H1 (cell line): ENCODE results near the gene NRXN3. TPM values are rescaled to one million over a fixed set of nuclear protein-coding genes. Genes with fewer than 3 reads are reported as not detected.

Experiments used
- CTCF ChIA-PET: fragments of 300-600 bp; sonication (Branson Sonifier 250); formaldehyde crosslinking; loops from one replicate; lab custom pipeline; 2021; ENCODE audit not compliant: partially characterized antibody; lab: Charles Lee
- POLR2A ChIA-PET: fragments of 300-600 bp; sonication (Branson Sonifier 250); formaldehyde crosslinking; loops from one replicate; lab custom pipeline; 2021; ENCODE audit warnings: inconsistent platforms; ENCODE audit not compliant: partially characterized antibody; lab: Charles Lee
- DNase-seq, 2 experiments: peaks; one replicate each; pipeline versions ENCODE4 v3.0.0 to v3.0.0-alpha.2; 2010 to 2022; ENCODE audit warnings: low spot score in 2 of 2, low read depth in 1 of 2, mixed read lengths in 1 of 2
- FAIRE-seq: peaks from 2 replicates; lab custom pipeline; 2011; peaks lifted over from hg19 to GRCh38; lab: Jason Lieb, UNC
- H2AFZ ChIP-seq: 2 replicates; pipeline ENCODE4 v1.8.1; 2012; ENCODE audit warnings: low read length, inconsistent platforms
- H2AK5ac ChIP-seq: 2 replicates; pipeline ENCODE4 v1.6.1; 2013; ENCODE audit warnings: low read depth, low read length
- H2BK120ac ChIP-seq: replicated peaks from 2 replicates; pipeline ENCODE3; 2013; ENCODE audit warnings: low read depth, low read length, inconsistent platforms
- H2BK12ac ChIP-seq: 2 replicates; pipeline ENCODE4 v1.6.1; 2013; ENCODE audit warnings: low read depth, low read length
- H2BK15ac ChIP-seq: 2 replicates; pipeline ENCODE4 v1.6.1; 2013; ENCODE audit warnings: low read length
- H2BK20ac ChIP-seq: 2 replicates; pipeline ENCODE4 v1.6.1; 2013; ENCODE audit warnings: low read length
- H2BK5ac ChIP-seq: 2 replicates; pipeline ENCODE4 v1.6.1; 2013; ENCODE audit warnings: low read depth, low read length
- H3K14ac ChIP-seq: 2 replicates; pipeline ENCODE4 v1.6.1; 2013; ENCODE audit warnings: inconsistent platforms; ENCODE audit not compliant: insufficient read length
- H3K18ac ChIP-seq: 2 replicates; pipeline ENCODE4 v1.6.1; 2013; ENCODE audit warnings: low read length; ENCODE audit errors: extremely low read depth
- H3K23ac ChIP-seq: 2 replicates; pipeline ENCODE4 v1.6.1; 2013; ENCODE audit warnings: inconsistent platforms; ENCODE audit not compliant: insufficient read length
- H3K23me2 ChIP-seq: 2 replicates; pipeline ENCODE4 v1.6.1; 2013; ENCODE audit warnings: low read depth, low read length
- H3K27ac ChIP-seq: 2 replicates; pipeline ENCODE4 v1.6.1; 2011; ENCODE audit warnings: low read depth, low read length, inconsistent platforms
- H3K27me3 ChIP-seq, 4 experiments: replicated peaks in 1 of 4; 1 replicate in 1 of 4; 2 replicates in 3 of 4; pipeline versions ENCODE4 v1.6.1 to v1.8.1; 2011 to 2013; ENCODE audit warnings: low read length in 3 of 4, mild to moderate bottlenecking in 3 of 4, inconsistent platforms in 2 of 4, mixed read lengths in 2 of 4, moderate library complexity in 1 of 4; ENCODE audit not compliant: control insufficient read depth in 3 of 4, insufficient read depth in 3 of 4; ENCODE audit errors: extremely low read depth in 1 of 4
- H3K36me3 ChIP-seq, 4 experiments: 2 replicates each; pipeline versions ENCODE4 v1.6.1 to v1.8.1; 2011 to 2013; ENCODE audit warnings: mild to moderate bottlenecking in 4 of 4, low read length in 3 of 4, moderate library complexity in 2 of 4, control low read depth in 1 of 4, inconsistent platforms in 1 of 4; ENCODE audit not compliant: insufficient read depth in 4 of 4, control insufficient read depth in 2 of 4
- H3K4ac ChIP-seq: replicated peaks from 2 replicates; pipeline ENCODE3; 2013; ENCODE audit warnings: low read length, low read depth, mixed read lengths, inconsistent platforms; ENCODE audit not compliant: insufficient read length
- H3K4me1 ChIP-seq, 4 experiments: replicated peaks in 1 of 4; 1 replicate in 1 of 4; 2 replicates in 3 of 4; pipeline versions ENCODE4 v1.6.1 to v1.8.1; 2011 to 2013; ENCODE audit warnings: low read length in 3 of 4, inconsistent platforms in 2 of 4, mixed read lengths in 1 of 4; ENCODE audit not compliant: insufficient read depth in 4 of 4, control insufficient read depth in 3 of 4
- H3K4me2 ChIP-seq, 2 experiments: 2 replicates each; pipeline versions ENCODE4 v1.6.1 to v1.8.1; 2011 to 2013; ENCODE audit warnings: low read depth in 2 of 2, low read length in 2 of 2, control low read depth in 1 of 2, inconsistent platforms in 1 of 2, mild to moderate bottlenecking in 1 of 2; ENCODE audit not compliant: insufficient read depth in 1 of 2
- H3K4me3 ChIP-seq, 4 experiments: fragments of 200-600, 300-600 bp in 1 of 4; sonication (generic), shearing (Covaris generic), sonication (Bioruptor Twin) in 1 of 4; 2 replicates each; pipeline versions ENCODE4 v1.5.1 to v1.8.1; 2011 to 2016; ENCODE audit warnings: low read length in 4 of 4, low read depth in 3 of 4, control low read depth in 2 of 4, inconsistent platforms in 2 of 4, mild to moderate bottlenecking in 2 of 4, mixed read lengths in 1 of 4, moderate library complexity in 1 of 4; ENCODE audit not compliant: insufficient read depth in 2 of 4; ENCODE audit errors: extremely low read depth in 1 of 4
- H3K56ac ChIP-seq: replicated peaks from 2 replicates; pipeline ENCODE3; 2013; ENCODE audit warnings: low read depth, mild to moderate bottlenecking, mixed read lengths, low read length, inconsistent platforms; ENCODE audit not compliant: insufficient read length
- H3K79me1 ChIP-seq: 2 replicates; pipeline ENCODE4 v1.6.1; 2013; ENCODE audit warnings: low read depth, low read length, control low read depth
- H3K79me2 ChIP-seq, 2 experiments: 2 replicates each; pipeline versions ENCODE4 v1.6.1 to v1.8.1; 2012 to 2013; ENCODE audit warnings: low read length in 2 of 2, mild to moderate bottlenecking in 2 of 2, inconsistent platforms in 1 of 2; ENCODE audit not compliant: insufficient read depth in 2 of 2, control insufficient read depth in 1 of 2
- H3K9ac ChIP-seq, 4 experiments: replicated peaks in 1 of 4; 1 replicate in 1 of 4; 2 replicates in 3 of 4; pipeline versions ENCODE4 v1.6.1 to v1.8.1; 2011 to 2013; ENCODE audit warnings: low read depth in 3 of 4, low read length in 3 of 4, control low read depth in 2 of 4, mild to moderate bottlenecking in 2 of 4, moderate library complexity in 2 of 4, inconsistent platforms in 1 of 4; ENCODE audit errors: extremely low read depth in 1 of 4
- H3K9me3 ChIP-seq, 2 experiments: 2 replicates each; pipeline versions ENCODE4 v1.6.1 to v1.8.1; 2012 to 2013; ENCODE audit warnings: mild to moderate bottlenecking in 2 of 2, moderate library complexity in 2 of 2, control low read depth in 1 of 2, inconsistent platforms in 1 of 2, low read depth in 1 of 2, low read length in 1 of 2, mixed read lengths in 1 of 2; ENCODE audit not compliant: insufficient read depth in 2 of 2
- H4K20me1 ChIP-seq, 2 experiments: replicated peaks in 1 of 2; 2 replicates each; pipeline versions ENCODE3 to v1.8.1; 2011 to 2013; ENCODE audit warnings: inconsistent platforms in 2 of 2, low read length in 2 of 2, mild to moderate bottlenecking in 1 of 2; ENCODE audit not compliant: insufficient read depth in 2 of 2, control insufficient read depth in 1 of 2
- H4K5ac ChIP-seq: 2 replicates; pipeline ENCODE4 v1.6.1; 2013; ENCODE audit warnings: low read length, low read depth, mixed read lengths, inconsistent platforms; ENCODE audit not compliant: insufficient read length
- H4K8ac ChIP-seq: 2 replicates; pipeline ENCODE4 v1.8.0; 2013; ENCODE audit warnings: mild to moderate bottlenecking, moderate library complexity, low read length, inconsistent platforms; ENCODE audit not compliant: insufficient read depth; ENCODE audit errors: extremely low read depth
- H4K91ac ChIP-seq: replicated peaks from 2 replicates; pipeline ENCODE3; 2013; ENCODE audit warnings: low read length, mixed read lengths, inconsistent platforms; ENCODE audit not compliant: insufficient read length
- ASH2L ChIP-seq: fragments of 200-600, 300-600 bp; sonication (generic); IDR thresholded peaks from one replicate; pipeline ENCODE4 v1.7.1; 2017; ENCODE audit warnings: low read length
- CBX8 ChIP-seq: fragments of 300-800, 300-1000 bp; sonication (generic); IDR thresholded peaks from 2 replicates; pipeline ENCODE4 v1.7.1; 2016; ENCODE audit warnings: low read depth, low read length, borderline replicate concordance
- E2F6 ChIP-seq: IDR thresholded peaks from 2 replicates; pipeline ENCODE4 v1.6.1; 2012; ENCODE audit warnings: inconsistent platforms
- FOSL1 ChIP-seq: IDR thresholded peaks from 2 replicates; pipeline ENCODE4 v1.6.1; 2011; ENCODE audit warnings: mild to moderate bottlenecking, low read depth, low read length, moderate library complexity; ENCODE audit not compliant: insufficient read depth
- HDAC2 ChIP-seq, 2 experiments: fragments of 300-600 bp in 1 of 2; sonication (generic) in 1 of 2; IDR thresholded peaks; 2 replicates each; pipeline ENCODE4 v1.6.1; 2011 to 2012; ENCODE audit warnings: low read depth in 2 of 2, low read length in 2 of 2, mild to moderate bottlenecking in 2 of 2, moderate library complexity in 2 of 2, borderline replicate concordance in 1 of 2, inconsistent platforms in 1 of 2
- JUN ChIP-seq: IDR thresholded peaks from 2 replicates; pipeline ENCODE4 v1.6.1; 2011; ENCODE audit warnings: low read depth, mild to moderate bottlenecking, improper control_type of control experiment, low read length
- MAX ChIP-seq: IDR thresholded peaks from 2 replicates; pipeline ENCODE4 v1.6.1; 2012; ENCODE audit warnings: inconsistent platforms
- PHF8 ChIP-seq: fragments of 200-600 bp; sonication (generic); conservative IDR thresholded peaks from 2 replicates; pipeline ENCODE4 v1.7.1; 2012; ENCODE audit warnings: low read depth, mild to moderate bottlenecking, inconsistent platforms, low read length, moderate library complexity
- POLR2A ChIP-seq, 2 experiments: IDR thresholded peaks; 1 replicate in 1 of 2; 2 replicates in 1 of 2; pipeline ENCODE4 v1.6.1; 2011; ENCODE audit warnings: low read depth in 2 of 2, low read length in 2 of 2, mild to moderate bottlenecking in 2 of 2; ENCODE audit errors: control extremely low read depth in 1 of 2
- RNF2 ChIP-seq: fragments of 200-900, 300-1000 bp; sonication (generic); IDR thresholded peaks from 2 replicates; pipeline ENCODE4 v1.7.1; 2016; ENCODE audit warnings: borderline replicate concordance, low read depth, mild to moderate bottlenecking, antibody characterized with exemption, low read length; ENCODE audit not compliant: poor library complexity, severe bottlenecking; ENCODE audit errors: missing control alignments
- SIX5 ChIP-seq: IDR thresholded peaks from 2 replicates; pipeline ENCODE4 v1.6.1; 2011; ENCODE audit warnings: mild to moderate bottlenecking, low read depth, low read length
- WGBS, 2 experiments: shearing (Covaris generic) in 1 of 2; methylation state at CpG; one replicate each; pipeline versions ENCODE4 v1.1.6 to v1.1.7; 2013 to 2015; ENCODE audit warnings: low lambda C conversion rate in 2 of 2, mixed read lengths in 2 of 2, inconsistent platforms in 1 of 2, low coverage in 1 of 2, missing lambda C conversion rate in 1 of 2; ENCODE audit not compliant: insufficient replicate concordance in 2 of 2, insufficient coverage in 1 of 2, insufficient read length in 1 of 2; ENCODE audit errors: extremely low coverage in 1 of 2, missing lambda C conversion rate in 1 of 2; 5-methylcytosine and 5-hydroxymethylcytosine counted together
- polyA plus RNA-seq, 7 experiments: library from polyadenylated mRNA; depleted of rRNA in 3 of 7; stranded (reverse) in 5 of 7; unstranded in 2 of 7; fragments of >200 nt in 5 of 7; fragments of 200-250 nt in 2 of 7; gene quantifications; 1 replicate in 5 of 7; 2 replicates in 1 of 7; 4 replicates in 1 of 7; pipeline versions ENCODE4 v1.2.1 to v1.2.3, GENCODE V29; 2011 to 2013; ENCODE audit warnings: missing spikeins in 2 of 7, mixed read lengths in 2 of 7
- total RNA-seq: library from RNA; stranded (reverse); fragmentation: NEBNext Ultra II Directional; extraction: Animal tissue kit (Norgen Biotek cat#: 25700); gene quantifications from 2 replicates; pipeline ENCODE4 v1.2.1, GENCODE V29; 2021

Gene NRXN3
- total and polyA plus RNA-seq, 2 of the 8 experiments (the other 6 are each of a cell fraction or from before 2014, with no cell fraction given): 2.6 to 4.1 TPM

GRCh38 chr14:79543348-79543747 is 1373.2 kb downstream of the NRXN3 start:
- no peak overlapping the region for H2AK5ac ChIP-seq
- H3K27ac ChIP-seq: no peak overlapping the region
- DNase-seq (no peak), FAIRE-seq (no peak)
- ChIA-PET CTCF (interaction anchor here (0.7 to 4.7 kb wide), 46 partner anchors 10 to 610 kb away, joined by 3 to 41 read pairs (median 4); no protein-coding TSS in a partner anchor), POLR2A (no interaction called here)
- H4K20me1 ChIP-seq: no peaks in the 10 kb centered on the region
- no peaks in the 10 kb centered on the region for H3K36me3 ChIP-seq
- H2BK15ac ChIP-seq: no peak overlapping the region
- no peak overlapping the region for H4K91ac ChIP-seq
- H3K4me3 ChIP-seq: no peak overlapping the region
- no peaks in the 10 kb centered on the region for H3K23me2 ChIP-seq
- H2BK12ac ChIP-seq: no peak overlapping the region; the same call in 1 of the 2 replicates
- H2BK5ac ChIP-seq: no peak overlapping the region
- peaks cover 0 to 3% (median 0%) of the 10 kb centered on the region in 4 experiments; a peak in 2 of 7 replicates for H3K4me1 ChIP-seq
- no peak overlapping the region for H2BK120ac ChIP-seq
- H3K4ac ChIP-seq: no peak overlapping the region
- H2BK20ac ChIP-seq: no peak overlapping the region
- no peaks in the 10 kb centered on the region for H3K9me3 ChIP-seq
- H3K18ac ChIP-seq: no peak overlapping the region
- H3K23ac ChIP-seq: no peak overlapping the region
- H4K5ac ChIP-seq: no peak overlapping the region
- no peak overlapping the region for H3K14ac ChIP-seq
- no peak overlapping the region for H2AFZ ChIP-seq
- no peaks in the 10 kb centered on the region for H3K79me2 ChIP-seq
- no peak overlapping the region for H3K9ac ChIP-seq
- H3K79me1 ChIP-seq: no peaks in the 10 kb centered on the region
- H3K56ac ChIP-seq: no peak overlapping the region
- H3K27me3 ChIP-seq: peaks cover 0 to 1% (median 0%) of the 10 kb centered on the region in 4 experiments; a peak in 1 of 7 replicates
- no peak overlapping the region for H4K8ac ChIP-seq
- H3K4me2 ChIP-seq: no peak overlapping the region
- WGBS, 2 experiments: 93% methylated on average over 1 of the region's 1 CpG; no CpG with 5 or more reads in 1 of the 2 experiments
- no peak for TF ChIP-seq CBX8
- no peak for TF ChIP-seq FOSL1
- no peak for TF ChIP-seq PHF8
- no peak for TF ChIP-seq HDAC2 (IDR thresholded peaks at IDR 0.05; ENCODE audit: borderline replicate concordance in 1 of 2, low read depth in 2 of 2, low read length in 2 of 2)
- no peak for TF ChIP-seq E2F6
- no peak for TF ChIP-seq SIX5
- no peak for TF ChIP-seq POLR2A (IDR thresholded peaks at IDR 0.05; ENCODE audit: control extremely low read depth in 1 of 2, low read depth in 2 of 2, low read length in 2 of 2)
- TF ChIP-seq ASH2L: no peak
- no peak for TF ChIP-seq JUN
- no peak for TF ChIP-seq RNF2
- no peak for TF ChIP-seq MAX
